NCI-H128 (cell line): ENCODE measurements around the gene PKD1.

Experiments used
- DNase-seq: peaks from one replicate; lab custom pipeline; 2025; ENCODE audit not compliant: unreplicated experiment; lab: John Stamatoyannopoulos, UW

Gene PKD1

DNA sequence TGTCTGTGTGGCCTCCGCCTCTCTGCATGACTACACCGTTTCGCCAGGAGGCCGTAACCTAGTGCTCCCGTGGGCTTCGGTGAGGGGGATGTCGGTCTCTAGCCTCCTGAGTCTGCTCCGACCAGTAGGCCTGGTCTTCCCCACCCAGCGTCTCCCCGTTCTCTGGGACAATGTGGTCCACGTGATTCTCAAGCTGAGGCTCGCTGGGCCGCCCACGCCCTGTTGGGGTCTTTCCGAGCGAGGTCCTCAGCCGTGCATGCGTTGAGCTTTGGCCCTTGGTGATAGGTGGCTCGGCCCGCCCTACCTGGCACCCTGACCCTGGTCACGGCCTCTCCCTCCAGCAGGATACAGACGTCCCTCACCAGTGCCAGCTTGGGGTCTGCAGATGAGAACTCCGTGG, 57.0 kb downstream of the PKD1 start:
- no peak for DNase-seq

DNA sequence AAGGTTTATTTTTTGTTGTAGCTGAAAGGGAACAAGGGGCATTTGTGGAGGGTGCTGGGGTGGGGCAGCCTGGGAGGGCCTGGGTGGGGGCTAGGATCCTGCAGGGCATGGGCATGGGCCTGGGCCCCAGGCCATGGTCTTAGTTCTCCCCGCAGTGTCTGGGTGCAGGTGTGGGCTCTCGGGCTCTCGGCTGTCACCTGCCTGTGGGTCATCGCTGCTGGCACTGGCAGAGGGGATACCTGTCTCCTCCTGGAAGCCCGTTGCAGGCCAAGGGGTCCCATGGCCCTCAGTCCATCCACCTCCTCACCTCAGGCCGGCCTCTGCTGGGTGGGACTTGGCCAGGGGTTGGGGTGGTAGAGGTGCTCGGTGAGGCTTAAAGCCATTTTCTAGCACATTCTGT, 57.6 kb downstream of the PKD1 start:
- DNase-seq, result no peak

DNA sequence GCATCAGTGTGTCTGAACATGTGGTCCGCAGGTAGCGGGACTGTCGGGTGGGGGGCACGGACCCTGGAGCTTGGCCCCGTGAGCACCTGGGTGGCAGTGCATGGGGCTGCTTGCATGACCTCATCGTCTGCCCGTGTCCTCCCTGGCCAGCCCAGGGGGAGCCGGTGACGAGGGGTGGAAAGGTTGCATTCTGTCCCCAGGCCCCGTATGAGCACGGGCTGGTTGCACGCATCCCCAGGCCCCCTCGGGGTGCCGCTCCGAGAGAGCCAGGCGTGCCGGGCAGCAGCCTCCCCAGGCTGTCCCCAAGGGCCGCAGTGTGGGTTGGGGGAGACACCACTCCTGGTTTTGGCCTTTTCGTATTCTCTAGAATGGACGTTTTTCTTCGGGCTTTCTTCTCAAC, 58.0 kb downstream of the PKD1 start:
- DNase-seq, result no peak

DNA sequence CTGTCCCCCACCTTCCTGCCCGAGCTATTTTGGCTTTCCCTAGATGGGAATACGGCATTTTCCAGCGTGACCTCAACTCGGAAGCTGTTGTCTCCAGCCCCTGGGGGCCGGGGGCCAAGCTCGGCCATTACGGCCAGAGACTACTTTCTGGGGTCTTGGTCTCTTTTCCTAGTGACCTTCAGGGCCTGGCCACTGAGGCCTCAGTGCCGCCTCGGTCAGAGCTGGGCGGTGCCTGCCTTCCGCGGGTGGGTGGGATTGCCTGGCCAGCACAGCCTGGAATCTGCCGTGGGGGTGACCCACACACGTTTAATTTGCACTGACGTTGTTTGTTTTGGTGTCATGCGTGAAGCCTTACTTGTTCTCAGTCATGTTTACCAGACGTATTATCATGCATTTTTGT, 58.7 kb downstream of the PKD1 start:
- no peak for DNase-seq

DNA sequence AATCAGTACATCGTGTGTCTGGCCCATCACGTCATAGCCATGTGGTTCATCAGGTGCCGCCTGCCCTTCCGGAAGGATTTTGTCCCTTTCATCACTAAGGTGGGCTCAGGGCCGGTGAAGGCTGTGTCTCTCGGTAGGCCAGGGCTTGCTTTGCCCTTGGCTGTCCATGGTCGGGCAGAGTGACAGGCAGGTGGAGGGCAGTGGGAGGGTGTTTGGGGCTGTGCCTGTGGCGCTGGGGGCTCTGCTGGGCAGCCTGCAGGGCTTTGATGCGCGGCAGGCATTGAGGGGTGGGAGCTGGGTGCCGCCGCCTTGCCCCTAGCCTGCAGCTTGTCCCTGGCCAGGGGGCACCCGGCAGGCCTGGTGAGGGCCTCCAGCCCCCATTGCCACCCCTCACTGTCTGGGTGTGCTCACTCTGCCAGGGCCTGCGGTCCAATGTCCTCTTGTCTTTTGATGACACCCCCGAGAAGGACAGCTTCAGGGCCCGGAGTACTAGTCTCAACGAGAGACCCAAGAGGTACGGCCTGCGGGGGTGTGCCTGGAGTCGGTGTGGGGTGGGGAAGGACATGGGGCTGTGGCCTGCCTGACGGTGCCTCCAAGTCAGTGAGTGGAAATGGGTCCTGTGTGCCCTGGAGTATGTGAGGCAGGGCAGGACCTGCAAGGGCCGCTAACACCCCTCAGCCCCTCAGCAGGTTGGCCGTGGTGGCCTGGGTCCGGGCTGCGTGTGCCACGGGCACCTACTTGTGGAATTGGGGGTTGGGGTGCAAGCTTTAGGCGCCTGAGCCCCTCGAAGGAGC, 59.4 kb downstream of the PKD1 start:
- no peak for DNase-seq

DNA sequence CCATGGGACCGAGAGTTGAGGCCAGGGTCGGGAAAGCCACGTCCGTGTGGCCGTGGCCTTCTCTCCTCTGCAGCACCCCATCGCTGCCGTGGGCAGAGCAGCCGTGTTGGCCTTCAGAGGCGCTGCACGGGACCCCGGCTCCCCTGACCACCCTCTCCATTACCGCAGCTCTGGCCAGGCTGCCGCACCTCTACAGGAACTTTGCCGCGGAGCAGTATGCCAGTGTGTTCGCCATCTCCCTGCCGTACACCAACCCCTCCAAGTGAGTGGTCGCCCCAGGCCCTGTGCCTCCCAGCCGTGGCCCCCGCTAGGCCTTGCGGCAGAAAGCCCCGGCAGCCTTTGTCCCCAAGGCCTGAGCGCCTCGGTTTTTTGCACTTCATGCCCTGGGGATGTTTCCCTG, 60.1 kb downstream of the PKD1 start:
- DNase-seq, result no peak

DNA sequence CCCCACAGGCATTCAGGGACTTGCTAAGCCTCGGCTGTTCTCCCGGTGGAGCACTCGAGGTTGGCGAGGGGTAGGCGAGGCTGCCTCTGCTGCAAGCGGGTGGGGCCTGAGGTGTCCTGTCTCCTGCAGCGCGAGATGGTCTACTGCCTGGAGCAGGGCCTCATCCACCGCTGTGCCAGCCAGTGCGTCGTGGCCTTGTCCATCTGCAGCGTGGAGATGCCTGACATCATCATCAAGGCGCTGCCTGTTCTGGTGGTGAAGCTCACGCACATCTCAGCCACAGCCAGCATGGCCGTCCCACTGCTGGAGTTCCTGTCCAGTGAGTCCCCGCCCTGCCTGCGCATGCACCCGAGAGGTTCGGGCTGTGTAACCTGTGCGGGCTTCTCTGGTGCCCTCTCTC, 61.6 kb downstream of the PKD1 start:
- DNase-seq, result no peak

DNA sequence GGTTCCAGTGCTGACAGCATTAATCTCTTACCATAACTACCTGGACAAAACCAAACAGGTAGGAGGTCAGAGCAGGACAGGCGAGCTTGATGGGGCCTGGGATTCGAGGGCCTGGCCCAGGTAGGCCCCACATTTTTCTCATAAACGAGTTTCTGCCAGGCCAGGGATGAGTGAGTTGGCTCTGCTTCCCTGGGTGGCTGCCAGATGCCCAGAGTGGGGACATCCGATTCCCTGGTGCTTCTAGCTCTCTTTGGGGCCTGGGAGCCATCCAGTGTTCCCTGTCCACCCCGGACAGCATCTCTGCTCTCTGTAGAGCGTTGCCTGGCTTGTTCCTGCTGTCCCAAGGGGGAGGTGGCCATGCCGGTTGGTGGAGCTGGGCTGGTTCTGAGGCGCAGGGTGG, 62.8 kb downstream of the PKD1 start:
- no peak for DNase-seq

DNA sequence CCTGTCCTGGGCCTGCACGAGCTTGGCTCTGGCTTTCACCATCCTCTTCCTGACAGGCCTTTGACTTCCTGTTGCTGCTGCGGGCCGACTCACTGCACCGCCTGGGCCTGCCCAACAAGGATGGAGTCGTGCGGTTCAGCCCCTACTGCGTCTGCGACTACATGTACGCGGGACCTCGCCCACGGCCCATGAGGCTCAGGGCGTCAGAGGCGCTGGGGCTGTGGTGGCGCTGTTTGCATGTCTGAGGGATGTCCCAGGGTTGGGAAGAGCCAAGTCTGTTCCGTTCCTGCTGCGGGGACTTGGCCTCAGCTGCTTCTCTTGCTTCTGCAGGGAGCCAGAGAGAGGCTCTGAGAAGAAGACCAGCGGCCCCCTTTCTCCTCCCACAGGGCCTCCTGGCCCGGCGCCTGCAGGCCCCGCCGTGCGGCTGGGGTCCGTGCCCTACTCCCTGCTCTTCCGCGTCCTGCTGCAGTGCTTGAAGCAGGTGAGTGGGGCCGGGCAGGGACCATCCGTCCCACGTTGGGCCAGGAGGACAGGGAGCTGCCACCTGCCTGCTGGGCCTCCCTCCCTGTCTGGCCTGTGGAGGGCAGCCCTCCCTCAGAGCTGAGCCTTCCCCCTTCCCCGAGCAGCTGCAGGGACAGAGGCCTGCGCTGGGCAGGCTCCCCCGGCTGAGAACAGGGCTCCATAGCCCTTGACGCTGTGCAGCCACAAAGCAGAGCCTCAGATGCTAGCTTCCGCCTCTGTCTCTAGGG, 64.1 kb downstream of the PKD1 start:
- DNase-seq, result no peak

DNA sequence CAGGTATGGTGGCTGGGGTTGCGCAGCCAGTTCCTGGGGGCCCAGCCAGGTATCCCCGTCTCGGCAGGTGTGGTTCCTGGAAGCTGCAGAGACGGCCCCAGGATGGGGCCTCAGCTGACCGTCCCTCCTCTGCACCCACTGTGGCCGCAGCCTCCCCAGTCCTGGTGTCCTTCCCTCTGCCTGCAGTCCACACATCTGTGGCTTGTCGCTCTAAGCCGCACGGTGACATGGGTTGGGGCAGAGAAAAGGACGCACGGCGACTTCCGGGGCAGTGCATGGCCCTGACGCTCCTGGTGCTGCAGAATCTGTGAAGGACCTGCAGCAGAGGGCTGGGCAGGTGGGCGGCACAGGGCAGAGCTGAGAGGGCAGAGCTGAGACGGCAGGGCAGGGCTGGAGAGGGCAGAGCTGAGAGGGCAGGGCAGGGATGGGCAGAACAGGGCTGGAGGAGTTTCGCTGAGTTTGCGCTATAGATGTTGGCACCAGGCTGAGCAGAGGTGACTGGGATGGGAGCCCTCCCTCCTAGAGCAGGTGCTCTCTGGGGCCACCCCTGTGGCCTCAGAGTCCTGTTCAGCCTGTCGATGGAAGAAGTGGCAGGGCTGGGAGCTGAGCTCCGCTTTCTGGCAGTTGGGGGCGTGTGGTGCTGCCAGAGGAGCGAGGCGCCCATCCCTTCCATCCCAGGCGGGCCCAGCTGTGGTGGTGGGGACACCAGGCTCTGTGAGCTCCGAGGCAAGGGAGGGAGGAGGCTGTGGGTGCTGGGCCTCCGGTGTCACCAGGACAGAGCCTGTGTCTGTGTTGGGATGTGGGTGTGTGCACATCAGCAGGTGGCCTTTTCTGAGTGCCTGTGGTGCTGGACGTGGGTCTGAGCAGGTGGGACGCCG, 64.9 kb downstream of the PKD1 start:
- DNase-seq, result no peak

DNA sequence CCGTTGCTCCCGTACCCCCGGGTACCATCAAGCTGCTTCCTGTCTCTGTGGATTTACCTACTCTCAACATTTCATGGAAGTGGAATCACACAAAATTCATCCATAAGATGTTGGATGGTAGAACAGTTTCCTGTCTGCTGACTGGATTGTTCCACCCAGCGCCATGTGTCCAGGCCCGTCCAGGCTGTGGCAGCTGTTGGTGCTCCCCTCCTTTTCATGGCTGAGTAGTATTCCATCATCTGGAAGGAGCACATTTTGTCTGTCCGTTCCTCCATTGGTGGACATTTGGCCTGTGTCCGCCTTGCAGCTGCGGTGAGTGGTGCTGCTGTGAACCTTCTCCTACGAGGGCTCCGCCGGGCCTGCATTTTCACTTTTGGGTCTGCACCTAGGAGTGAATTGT, 69.6 kb downstream of the PKD1 start:
- DNase-seq, result no peak

DNA sequence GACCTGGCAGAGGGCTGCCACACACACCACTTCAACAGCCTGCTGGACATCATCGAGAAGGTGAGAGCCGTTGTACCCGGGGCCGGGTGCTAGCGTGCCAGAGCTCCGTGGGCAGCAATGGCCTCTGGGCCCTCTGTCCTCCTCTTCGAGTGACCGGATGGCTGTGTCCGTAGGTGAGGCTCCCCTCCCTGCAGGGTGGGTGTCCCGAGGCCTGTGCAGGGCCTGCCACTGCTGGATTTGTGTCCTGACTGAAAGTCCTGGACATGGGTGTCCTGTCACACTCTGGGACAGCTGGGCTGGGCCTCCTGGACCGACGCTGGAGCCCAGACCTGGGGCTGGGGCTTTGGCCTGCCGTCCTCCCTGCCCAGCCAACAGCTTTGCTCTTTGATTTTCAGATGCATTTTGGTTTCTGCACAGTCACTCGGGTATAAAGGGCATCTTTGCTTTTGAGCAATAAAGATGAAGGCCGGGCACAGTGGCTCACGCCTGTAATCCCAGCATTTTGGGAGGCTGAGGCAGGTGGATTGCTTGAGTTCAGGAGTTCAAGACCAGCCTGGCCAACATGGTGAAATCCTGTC, 71.2 kb downstream of the PKD1 start:
- DNase-seq, result no peak

DNA sequence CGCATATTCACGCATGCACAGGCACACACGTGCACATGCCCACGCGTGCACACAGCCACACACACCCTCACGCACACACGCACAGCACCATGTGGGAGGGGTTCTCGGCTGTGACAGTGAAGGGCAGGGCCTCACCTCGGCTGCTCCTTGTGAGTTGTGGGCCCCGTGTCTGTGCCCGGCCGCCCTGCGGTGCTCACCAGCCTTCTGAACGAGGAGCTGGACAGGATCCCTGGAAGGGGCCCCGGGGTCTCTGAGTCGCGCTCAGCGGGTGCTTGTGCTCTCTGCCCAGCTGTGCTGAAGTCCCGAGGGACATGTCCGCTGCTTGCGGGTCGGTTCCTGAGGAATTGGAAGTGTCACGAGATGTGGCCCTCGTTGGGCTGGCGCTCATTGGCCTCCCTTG, 71.8 kb downstream of the PKD1 start:
- DNase-seq, result no peak

DNA sequence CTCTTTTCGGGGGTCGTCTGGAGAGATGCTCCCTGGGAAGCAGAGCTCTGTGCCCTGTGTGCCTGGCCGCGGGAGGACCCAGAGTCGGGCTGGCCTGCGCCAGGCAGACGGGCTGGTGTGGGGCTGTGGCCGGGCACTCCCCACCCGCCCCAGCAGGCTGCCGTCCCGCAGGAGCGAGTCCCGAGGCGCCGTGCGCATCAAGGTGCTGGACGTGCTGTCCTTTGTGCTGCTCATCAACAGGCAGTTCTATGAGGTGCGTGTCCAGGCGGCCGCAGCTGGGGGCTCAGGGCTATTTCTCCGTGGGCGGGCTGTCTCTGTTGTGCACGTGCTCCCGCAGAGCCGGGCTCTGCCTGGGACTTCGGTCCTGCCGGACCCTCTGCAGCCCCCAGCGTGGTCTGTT, 72.9 kb downstream of the PKD1 start:
- DNase-seq, result no peak

DNA sequence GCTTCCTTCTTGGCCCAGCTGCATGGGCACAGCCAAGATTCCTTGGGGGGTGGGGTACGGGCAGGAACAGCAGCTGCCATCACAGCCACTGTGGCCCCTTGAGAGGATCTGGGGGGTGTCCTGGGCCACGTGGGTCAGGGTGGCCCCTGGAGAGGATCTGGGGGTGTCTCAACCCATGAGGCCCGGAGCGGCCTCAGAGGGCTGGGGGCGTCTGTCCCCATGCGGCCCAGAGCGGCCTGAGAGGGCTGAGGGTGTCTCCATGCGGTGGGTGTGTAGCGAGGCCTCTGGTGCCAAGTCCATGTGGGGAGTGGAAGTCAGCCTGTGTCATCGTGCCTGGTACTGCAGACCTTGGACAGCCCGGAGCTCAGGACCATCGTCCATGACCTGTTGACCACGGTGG, 74.2 kb downstream of the PKD1 start:
- no peak for DNase-seq

DNA sequence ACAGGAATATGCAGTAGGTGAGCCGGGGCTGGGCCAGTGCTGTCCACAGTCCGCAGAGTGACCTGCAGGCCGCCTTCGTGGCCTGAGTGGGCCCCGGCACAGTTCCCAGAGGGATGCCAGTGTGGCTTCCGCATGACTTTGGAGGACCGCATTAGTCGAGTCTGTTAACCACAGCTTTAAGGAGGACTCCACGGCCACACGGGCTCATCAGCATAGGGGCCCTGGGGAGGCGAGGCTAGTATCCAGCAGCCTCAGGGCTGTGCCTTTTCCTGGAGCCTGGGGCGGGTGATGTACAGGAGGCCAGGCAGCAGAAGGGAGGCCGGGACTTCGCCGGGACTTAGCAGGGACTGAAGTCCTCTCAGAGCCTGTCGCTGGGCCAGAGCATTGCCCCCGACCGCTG, 74.7 kb downstream of the PKD1 start:
- no peak for DNase-seq

DNA sequence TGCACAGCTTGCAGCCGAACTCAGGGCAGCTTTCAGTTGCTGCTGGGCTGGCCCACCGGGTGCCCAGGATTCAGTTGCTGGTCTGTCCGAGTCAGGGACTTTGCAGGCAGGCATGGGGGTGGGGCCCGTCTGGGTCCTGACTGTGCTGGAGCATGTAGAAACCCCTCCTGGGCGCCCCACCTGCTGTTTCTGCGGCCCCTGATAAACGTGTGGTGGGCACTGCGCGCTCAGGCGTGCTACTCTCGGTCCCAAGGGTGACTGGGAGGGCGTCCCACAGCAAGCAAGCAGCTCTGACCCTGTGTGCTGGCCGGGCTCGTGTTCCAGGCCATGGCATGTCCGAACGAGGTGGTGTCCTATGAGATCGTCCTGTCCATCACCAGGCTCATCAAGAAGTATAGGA, 75.4 kb downstream of the PKD1 start:
- DNase-seq, result no peak

DNA sequence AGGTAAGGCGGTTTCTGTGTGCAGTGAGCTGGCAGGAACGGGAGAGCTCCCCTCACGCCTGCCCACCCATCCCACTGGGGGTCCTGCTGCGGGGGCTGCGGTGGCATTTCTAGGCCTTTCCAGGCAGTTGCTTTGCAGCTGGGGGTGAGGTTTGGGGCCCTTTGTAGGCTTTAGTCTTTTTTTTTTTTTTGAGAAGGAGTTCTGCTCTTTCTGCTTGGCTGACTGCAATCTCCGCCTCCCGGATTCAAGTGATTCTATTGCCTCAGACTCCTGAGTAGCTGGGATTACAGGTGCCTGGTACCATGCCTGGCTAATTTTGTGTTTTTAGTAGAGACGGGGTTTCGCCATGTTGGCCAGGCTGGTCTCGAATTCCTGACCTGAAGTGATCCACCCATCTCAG, 76.8 kb downstream of the PKD1 start:
- no peak for DNase-seq

DNA sequence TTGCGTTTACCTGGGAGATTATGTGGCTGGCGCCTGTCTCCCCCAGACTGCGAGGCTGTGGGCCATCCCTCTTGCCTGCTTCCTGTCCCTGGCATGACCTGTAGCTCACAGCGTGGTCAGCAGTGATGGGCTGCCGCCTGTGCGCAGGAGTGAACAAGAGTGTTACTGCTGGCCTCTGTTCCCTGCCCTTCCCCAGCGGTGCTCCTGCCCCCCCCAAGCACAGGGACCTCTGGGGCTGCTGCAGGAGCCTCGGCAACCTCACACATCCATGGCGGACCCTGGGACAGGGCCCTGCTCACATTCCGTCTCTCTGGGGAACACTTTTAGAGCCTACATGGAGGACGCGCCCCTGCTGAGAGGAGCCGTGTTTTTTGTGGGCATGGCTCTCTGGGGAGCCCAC, 77.3 kb downstream of the PKD1 start:
- DNase-seq, result no peak

DNA sequence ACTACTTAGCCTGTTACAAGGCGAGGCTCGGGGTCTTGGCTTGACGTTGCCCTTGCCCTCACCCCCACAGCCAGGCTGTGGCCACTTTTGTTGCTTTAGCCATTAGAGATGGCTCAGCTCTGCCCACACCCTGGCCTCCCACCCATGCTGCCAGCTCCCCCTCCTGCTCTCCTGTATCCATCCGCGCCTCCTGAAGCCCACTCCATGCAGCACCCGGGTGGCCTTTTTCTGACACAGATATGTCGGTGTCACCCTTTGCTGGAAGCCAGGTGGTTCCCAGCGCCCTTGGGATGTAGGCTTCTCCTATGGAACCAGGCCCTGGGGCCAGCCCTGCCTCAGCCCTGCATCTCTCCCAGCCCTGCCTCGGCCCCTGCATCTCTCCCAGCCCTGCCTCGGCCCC, 78.3 kb downstream of the PKD1 start:
- no peak for DNase-seq

DNA sequence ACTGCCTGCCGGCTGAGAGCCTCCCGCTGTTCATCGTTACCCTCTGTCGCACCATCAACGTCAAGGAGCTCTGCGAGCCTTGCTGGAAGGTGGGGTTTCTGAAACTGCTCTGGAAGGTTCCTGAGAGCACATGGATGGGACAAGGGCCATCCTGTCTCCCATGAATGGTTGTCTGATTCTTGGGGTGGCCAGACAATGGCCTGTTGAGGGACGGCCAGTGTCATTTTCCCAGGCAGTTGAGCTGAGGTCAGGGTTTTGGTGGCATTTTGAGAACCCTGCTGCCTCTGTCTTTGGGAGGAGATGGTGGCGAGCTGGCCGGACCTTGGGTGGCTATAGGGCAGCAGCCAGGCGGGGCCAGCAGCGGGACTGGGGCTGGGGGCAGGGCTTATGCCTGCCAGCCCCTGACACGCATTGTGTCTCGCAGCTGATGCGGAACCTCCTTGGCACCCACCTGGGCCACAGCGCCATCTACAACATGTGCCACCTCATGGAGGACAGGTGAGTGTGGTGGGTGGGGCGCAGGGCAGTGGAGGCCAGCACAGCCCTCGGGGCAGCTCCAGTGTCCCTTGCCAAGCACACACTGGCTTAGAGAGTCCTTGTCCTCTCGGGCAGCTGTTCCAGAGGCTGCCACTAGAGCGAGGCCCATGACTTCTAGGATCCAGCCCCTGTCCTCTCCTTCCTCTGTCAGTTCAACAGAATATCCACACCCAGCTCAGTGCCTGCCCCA, 78.9 kb downstream of the PKD1 start:
- no peak for DNase-seq
